NCI-H2196 treated with DMSO at 0.1 percent for 48 hours (cell line): ENCODE measurements around the gene TAB2.
A peak's percentile ranks its signal among the peaks of the same experiment; 100 is the strongest.
"Not testable (repeated sequence)": the region's sequence is repeated elsewhere in the genome, so short reads cannot be mapped to it uniquely, and the experiment has no call there.

ENCODE experiments used
- DNase-seq: peaks from one replicate; lab custom pipeline; 2025; ENCODE audit not compliant: unreplicated experiment; lab: John Stamatoyannopoulos, UW

The TAB2 gene

GRCh38 chr6:149313070-149313469, 4.4 kb upstream of the TAB2 start:
- no peak for DNase-seq

DNA sequence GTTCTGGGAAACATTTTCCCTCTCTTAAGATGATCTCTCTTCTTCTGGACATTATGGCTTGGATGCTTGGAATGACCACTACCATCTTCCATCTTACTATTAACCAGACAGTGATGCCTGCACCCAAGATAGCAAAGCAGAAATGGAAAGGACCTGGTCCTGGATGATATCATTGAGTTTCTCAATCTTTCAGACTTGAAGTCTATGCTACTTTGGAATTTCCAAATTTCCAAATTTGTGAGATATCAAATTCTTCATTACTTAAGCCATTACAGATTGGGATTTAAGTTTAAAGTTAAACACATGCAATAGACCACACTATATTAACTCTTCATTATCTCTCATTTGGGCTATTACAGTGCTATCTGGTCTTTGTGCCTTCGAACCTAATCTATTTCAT, 3.7 kb upstream of the TAB2 start:
- no peak for DNase-seq

GRCh38 chr6:149314325-149314905, 3.1 kb upstream of the TAB2 start:
- no peak for DNase-seq

DNA sequence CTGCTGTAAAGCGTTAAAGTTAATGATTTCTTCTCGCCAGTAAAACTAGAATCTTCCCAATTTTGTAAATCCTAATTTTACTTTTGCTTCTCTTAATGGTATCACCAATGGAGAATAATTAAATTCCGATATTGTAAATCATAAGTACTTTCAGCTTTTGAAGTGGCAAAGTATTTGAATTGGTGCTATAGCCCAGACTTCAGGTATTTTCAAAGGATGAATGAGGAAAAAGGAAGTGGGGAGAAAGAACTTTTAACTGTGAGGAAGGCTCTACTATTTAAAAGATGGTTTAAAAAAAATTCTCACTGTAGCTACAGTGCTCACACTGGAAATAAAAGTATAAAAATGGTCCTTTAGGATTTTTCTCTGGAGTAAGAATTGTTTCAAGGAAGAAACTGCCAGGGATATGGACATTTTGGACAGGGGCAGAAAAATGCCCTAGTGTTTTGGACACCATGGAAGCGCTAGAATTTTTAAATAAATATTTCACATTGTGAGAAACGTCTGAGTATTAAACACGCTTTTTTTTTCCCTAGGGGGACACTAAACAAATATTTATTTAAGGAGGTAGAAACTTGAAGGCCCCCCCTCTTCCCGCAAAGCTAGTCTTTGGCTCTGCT, 1.3 kb upstream of the TAB2 start:
- DNase-seq = no peak

- DNase-seq = peak; percentile 83
Measured at GRCh38 chr6:149316740-149317643, 520 bp upstream of the TAB2 start.

GRCh38 chr6:149318581-149319286, 1.2 kb downstream of the TAB2 start:
- DNase-seq = no peak

- no peak for DNase-seq
Measured at GRCh38 chr6:149319422-149319821, 1.9 kb downstream of the TAB2 start.

DNA sequence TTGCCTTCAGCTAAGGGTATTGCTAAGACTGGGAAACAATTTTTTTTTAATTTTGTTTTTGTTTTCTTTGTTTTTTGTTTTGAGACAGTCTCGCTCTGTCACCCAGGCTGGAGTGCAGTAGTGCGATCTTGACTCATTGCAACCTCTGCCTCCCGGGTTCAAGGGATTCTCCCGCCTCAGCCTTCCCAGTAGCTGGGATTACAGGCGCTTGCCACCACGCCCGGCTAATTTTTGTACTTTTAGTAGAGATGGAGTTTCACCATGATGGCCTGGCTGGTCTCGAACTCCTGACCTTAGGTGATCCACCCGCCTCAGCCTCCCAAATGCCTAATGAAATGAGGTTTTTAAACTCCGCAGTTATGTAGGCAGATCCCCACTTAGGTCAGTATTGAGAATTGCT, 2.5 kb downstream of the TAB2 start:
- DNase-seq = not testable (repeated sequence)

- DNase-seq = no peak
Measured at GRCh38 chr6:149320796-149321195, 3.3 kb downstream of the TAB2 start.

DNA sequence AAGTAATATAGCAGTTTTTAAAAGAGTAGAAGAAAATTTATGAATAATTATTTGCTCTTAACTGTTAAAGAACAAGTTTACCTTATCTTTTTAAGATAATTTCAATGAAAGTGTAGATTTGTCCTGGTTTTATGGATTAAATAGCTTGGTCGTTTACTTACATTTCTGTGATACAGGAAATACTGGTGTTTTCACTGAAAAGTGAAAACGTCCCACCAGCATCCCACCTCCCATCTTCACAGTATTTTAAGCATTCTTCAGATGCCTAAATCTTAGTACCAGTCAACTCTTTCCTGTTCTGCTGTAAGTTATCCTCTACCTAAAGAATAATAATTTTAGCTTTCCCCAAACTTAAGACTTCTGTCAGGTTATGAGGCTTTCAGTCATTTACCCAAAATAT, 5.8 kb downstream of the TAB2 start:
- DNase-seq = no peak

GRCh38 chr6:149323925-149324324, 6.4 kb downstream of the TAB2 start:
- DNase-seq = no peak

- DNase-seq = no peak
Measured at GRCh38 chr6:149324428-149324827, 6.9 kb downstream of the TAB2 start.

DNA sequence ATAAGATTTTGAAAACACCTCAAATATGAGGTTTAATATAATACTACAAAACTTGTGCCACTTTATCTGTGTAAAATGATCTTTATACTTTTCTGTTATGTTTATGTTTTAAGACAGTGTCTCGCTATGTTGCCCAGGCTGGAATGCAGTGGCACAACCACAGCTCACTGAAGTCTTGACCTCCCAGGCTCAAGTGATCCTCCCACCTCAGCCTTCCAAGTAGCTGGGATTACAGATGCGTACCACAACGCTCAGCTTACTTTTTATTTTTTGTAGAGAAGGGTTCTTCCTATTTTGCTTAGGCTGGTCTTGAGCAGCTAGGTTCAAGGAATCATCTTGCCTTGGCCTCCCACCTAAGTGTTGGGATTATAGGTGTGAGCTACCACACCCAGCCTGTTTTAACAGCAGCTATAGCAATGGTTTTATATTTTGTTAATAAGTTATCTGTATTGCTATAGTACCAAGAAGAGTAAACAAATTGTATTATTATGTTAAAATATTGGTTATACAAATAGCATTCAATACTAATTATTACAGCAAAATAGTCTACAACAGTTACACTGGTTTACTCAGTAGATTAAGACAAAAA, 8.2 kb downstream of the TAB2 start:
- no peak for DNase-seq

DNA sequence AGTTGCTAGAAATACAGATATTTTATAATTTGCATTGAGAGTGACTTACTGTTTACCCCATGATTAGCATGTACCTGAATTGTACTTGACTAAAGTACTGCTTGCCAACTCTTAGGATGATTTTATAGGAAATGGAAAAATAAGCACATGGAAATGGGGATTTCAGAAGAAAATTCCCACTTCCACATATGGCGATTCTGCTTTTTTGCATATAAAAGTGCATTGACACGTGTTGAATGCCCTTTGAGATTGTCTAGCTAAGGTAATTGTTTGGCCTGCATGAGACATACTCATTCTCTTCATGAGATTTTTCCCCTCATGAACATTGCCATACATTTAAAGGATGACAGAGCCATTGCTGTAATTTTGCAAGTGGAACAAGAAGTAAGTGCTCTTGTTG, 10.1 kb downstream of the TAB2 start:
- DNase-seq = no peak

DNA sequence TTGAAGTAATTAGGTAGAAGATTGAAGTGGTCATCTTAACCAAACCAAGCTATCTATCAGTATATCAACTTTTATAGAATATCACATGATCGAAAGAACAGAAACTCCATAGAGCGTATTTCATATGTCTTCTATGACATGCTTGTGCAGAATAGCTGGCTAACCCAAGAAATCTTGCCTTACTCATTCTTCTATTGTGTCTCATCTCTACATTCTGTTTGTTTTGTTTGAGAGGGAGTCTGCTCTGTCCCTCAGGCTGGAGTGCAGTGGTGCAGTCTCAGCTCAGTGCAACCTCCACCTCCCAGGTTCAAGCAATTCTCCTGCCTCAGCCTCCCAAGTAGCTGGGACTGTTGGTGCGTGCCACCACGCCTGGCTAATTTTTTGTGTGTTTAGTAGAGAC, 10.6 kb downstream of the TAB2 start:
- no peak for DNase-seq

DNA sequence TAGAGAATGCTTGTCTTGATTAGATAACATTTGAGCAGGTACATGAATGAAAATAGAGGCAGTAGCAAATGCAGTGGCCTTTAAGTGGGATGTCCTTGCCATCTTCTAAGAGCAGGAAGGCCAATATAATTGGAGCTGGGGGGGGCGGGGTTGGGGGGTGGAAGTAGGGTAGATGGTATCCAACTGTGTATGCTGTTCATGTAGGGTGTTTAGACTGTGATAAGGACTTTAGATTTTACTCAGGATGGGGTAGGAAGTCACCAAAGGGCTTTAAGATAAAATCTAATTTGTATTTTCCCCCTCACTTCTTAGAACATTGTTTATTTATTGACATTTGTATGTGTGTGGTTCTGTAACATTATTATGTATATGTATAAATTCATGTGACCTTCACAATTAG, 12.0 kb downstream of the TAB2 start:
- no peak for DNase-seq

DNA sequence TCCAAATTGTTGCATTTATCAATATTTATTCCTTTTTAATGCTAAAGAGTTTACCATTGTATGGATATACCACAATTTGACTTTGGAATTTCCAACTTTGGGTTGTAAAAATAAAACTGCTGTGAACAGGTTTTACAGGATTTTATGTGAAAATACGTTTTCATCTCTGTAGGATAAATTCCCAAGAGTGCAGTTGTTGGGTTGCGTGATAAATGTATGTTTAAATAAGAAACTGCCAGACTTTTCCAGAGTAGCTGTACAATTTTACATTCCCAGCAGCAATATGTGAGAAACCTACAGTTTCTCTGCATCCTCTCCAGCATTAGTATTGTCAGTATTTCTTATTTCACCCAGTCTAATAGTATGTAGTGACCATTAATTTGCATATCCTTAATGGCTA, 12.6 kb downstream of the TAB2 start:
- no peak for DNase-seq

DNA sequence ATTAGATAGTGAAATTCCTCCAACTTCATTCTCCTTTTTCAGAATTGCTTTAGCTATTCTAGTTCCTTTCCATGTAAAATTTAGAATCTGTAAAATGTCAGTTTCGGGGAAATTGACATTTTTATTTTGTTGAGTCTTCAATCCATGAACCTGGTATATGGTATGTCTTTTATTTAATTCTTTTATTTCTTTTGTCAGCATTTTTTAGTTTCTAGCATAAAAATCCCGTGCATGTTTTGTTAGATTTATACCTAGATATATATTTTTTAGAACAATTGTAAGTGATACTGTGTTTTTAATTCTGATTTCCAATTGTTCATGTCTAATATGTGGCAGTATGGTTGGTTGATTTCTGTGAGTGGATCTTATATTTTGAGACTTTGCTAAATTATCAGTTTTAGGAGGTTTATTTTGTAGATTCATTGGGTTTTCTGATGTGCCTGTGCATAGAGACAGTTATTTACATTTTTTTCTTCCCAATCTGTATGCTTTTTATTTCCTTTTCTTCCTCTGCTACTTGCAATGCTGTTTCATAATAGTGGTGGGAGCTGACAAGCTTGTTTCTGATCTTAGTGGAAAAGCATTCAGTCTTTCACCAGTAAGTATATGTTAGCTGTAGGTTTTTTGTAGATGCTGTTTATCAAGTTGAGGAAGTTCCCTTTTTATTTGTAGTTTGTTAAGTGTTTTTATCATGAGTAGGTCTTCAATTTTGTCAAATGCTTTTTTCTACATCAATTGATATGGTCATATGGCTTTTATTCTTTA, 13.7 kb downstream of the TAB2 start:
- no peak for DNase-seq

DNA sequence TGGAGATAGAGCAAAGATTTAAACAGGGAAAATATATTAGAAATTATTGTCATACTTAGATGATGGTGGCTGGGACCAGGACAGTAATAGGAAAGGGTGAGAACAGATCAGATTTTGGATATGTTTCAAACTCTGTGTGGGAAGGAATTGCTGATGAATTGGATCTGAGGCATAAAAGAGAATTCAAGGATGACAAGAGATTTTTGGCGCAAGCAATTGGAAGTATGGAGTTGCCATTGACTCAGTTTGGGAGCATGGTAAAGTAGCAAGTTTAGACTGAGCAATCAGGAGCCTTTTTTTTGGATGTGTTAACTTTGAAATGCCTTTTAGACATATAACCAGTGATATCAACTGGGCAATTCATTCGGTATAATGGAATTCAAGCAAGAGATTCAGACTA, 14.4 kb downstream of the TAB2 start:
- no peak for DNase-seq

- DNase-seq = no peak
Measured at GRCh38 chr6:149332602-149333265, 15.2 kb downstream of the TAB2 start.
